Testis (tissue), 3 donors: ENCODE results near the gene PDAP1. TPM values are rescaled to one million over a fixed set of nuclear protein-coding genes. Genes with fewer than 3 reads are reported as not detected.
A peak's percentile ranks its signal among the peaks of the same experiment; 100 is the strongest.
"Not testable (repeated sequence)": the region's sequence is repeated elsewhere in the genome, so short reads cannot be mapped to it uniquely, and the experiment has no call there.

Experiments
- DNase-seq: peaks from one replicate; pipeline ENCODE4 v3.0.0-alpha.2; 2019
- H3K27ac ChIP-seq, 2 donors: fragments of 200-600 bp; sonication (generic); one replicate each; pipeline ENCODE4 v1.5.1; 2019
- H3K27me3 ChIP-seq: fragments of 200-600 bp; sonication (generic); one replicate; pipeline ENCODE4 v1.5.1; 2019
- H3K36me3 ChIP-seq: fragments of 200-600 bp; sonication (generic); one replicate; pipeline ENCODE4 v1.5.1; 2017; ENCODE audit warnings: low read depth; ENCODE audit errors: missing control alignments
- H3K4me1 ChIP-seq: fragments of 200-600 bp; sonication (generic); one replicate; pipeline ENCODE4 v1.5.1; 2019
- H3K4me3 ChIP-seq, 2 donors: fragments of 200-600 bp; sonication (generic); one replicate each; pipeline ENCODE4 v1.5.1; 2017 to 2019
- H3K9me3 ChIP-seq: fragments of 200-600 bp; sonication (generic); one replicate; pipeline ENCODE4 v1.5.1; 2017
- CTCF ChIP-seq, 3 experiments: fragments of 450-650 bp in 2 of 3; fragments of 200-600 bp in 1 of 3; sonication (generic) in 1 of 3; IDR thresholded peaks; one replicate each; pipeline ENCODE4 v1.5.1; 2016 to 2019; ENCODE audit warnings: antibody characterized with exemption in 3 of 3, mild to moderate bottlenecking in 2 of 3, moderate library complexity in 1 of 3
- POLR2A ChIP-seq: fragments of 450-650 bp; IDR thresholded peaks from one replicate; pipeline ENCODE4 v1.6.1; 2017; ENCODE audit warnings: antibody characterized with exemption, mild to moderate bottlenecking, moderate library complexity
- WGBS, 2 donors: methylation state at CpG; one replicate each; pipeline ENCODE4 v1.1.5; 2018; 5-methylcytosine and 5-hydroxymethylcytosine counted together
- intact Hi-C: fragments of 100-400 bp; cut with DNase I; formaldehyde crosslinking; loops from one replicate; pipeline ENCODE4 v1.15.1; 2023; ENCODE audit warnings: low total_unique reads
- polyA plus RNA-seq: library from polyadenylated mRNA; stranded (reverse); fragments of 350-450 nt; fragmentation: Illumina TruSeq; extraction: RNeasy Lipid Tissue Mini Kit (QIAGEN cat#74804); gene quantifications from one replicate; pipeline ENCODE4 v1.2.3, GENCODE V29; 2014; ENCODE audit warnings: low read depth, low replicate concordance; ENCODE audit not compliant: insufficient read depth
- total RNA-seq, 2 donors: library from RNA; depleted of rRNA; stranded (reverse); fragments of >200 nt; gene quantifications; one replicate each; pipeline ENCODE4 v1.2.3, GENCODE V29; 2016

Gene PDAP1
- total and polyA plus RNA-seq, 3 donors from 2014 or later = 50.5 to 126 (median 74.0) TPM

- peaks cover 21% of the 10 kb centered on the region for H3K4me1 ChIP-seq
- TF ChIP-seq POLR2A (no peak), CTCF (IDR thresholded peaks at IDR 0.05) (no peak)
- no peak for DNase-seq
- WGBS, 2 donors = 51 to 64% methylated on average over 3 to 7 of the region's 7 CpGs
- no peak overlapping the region for H3K4me3 ChIP-seq
- H3K27me3 ChIP-seq = no peaks in the 10 kb centered on the region
- no peak overlapping the region for H3K27ac ChIP-seq
- intact Hi-C loops = no loop called here
- no peaks in the 10 kb centered on the region for H3K36me3 ChIP-seq
- no peaks in the 10 kb centered on the region for H3K9me3 ChIP-seq
Observed at GRCh38 chr7:99381664-99382075, 26.7 kb downstream of the PDAP1 start.

DNA sequence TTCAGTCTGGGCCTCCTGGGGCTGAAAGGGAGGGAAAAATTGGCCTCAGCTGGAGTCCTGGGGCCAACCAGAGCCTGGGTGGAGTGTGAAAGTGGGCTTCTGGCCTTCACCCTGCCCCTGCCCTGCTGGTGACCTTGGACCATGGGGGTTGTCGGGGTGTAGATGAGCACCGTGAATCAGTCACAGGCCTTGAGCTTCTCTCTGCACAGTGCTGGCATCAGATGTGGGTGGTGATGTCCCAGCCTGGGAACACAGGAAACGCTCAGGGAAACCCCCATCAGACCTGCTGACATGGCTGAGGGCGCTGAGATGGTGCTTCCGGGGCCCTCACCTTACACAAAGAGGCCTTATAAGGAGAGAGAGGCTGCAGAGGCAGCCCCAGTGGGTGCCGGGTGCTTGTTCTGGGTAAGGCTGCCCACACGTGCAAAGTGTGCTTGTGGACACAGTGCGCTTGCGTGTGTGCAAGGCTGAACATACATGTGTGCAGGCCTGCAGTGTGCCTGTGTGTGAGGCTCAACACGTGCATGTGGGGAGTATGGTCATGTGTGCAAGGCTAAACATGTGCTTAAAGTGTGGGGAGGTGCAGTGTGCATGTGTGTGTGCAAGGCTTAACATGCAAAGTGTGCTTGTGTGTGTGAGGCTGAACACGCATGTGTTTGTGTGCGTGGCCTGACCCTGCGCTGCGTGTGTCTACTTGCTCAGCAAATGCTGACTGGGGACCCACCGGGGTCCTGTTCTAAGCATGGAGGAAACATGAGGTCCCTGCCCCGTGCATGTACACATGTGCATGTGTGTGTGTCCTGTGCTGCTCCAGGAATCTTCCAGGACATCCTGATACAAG is 27.4 kb downstream of the PDAP1 start:
- no peaks in the 10 kb centered on the region for H3K27me3 ChIP-seq
- TF ChIP-seq CTCF (IDR thresholded peaks at IDR 0.05) = no peak
- no peak for TF ChIP-seq POLR2A
- 59 to 62% methylated on average over 9 to 16 of the region's 16 CpGs for WGBS, 2 donors
- H3K9me3 ChIP-seq = no peaks in the 10 kb centered on the region
- peak; percentile 38 for DNase-seq
- intact Hi-C loops = no loop called here
- no peaks in the 10 kb centered on the region for H3K36me3 ChIP-seq
- H3K4me1 ChIP-seq = peaks cover 21% of the 10 kb centered on the region
- H3K4me3 ChIP-seq = no peak overlapping the region
- peak overlapping the region; percentile 12 to 86 for H3K27ac ChIP-seq

DNA sequence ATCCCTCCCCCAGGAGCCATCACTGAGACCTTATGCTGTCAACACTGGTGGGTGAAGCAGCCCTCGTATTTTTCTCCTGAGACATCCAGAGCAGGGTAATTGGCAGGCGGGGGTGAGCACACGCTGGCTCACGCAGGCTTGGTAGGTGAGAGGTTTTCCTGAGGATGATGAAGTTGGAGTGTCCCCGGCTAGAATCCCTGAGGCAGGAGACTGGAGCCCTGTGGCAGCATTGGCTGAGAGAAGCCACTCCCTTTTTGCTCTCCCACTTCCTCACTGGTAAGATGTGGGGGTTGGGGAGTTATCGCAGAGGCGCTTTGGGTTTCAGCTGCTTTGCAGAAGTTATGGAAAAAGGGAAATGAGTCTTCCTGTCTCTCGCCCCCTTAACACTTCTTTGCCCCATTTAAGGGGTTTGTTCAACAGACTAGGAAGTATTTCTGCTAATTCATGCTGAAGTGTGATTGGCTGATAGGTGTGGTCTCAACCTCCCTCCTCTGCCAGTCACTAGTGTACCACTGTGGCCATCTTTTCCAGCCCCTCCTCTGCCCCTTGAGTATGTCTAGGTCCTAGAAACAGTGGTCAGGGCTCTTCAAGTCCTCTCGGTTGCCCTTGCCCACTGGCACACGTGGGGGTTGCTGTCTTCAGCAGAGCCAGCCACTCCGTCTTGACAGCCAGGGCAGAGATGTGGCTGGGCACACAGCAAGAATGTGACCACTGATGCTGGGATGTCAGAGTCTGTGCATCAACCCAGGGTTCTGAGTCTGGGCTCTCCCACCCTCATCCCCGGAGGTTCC is 28.2 kb downstream of the PDAP1 start:
- Histone ChIP-seq H3K4me1 (peaks cover 21% of the 10 kb centered on the region), H3K9me3 (no peaks in the 10 kb centered on the region), H3K4me3 (no peak overlapping the region), H3K27ac (peak overlapping the region; percentile 14 to 86), H3K36me3 (no peaks in the 10 kb centered on the region), H3K27me3 (no peaks in the 10 kb centered on the region)
- intact Hi-C loops = no loop called here
- TF ChIP-seq CTCF (IDR thresholded peaks at IDR 0.05) = no peak
- TF ChIP-seq POLR2A = no peak
- WGBS, 2 donors = 48 to 51% methylated on average over 11 to 12 of the region's 12 CpGs
- DNase-seq = peak; percentile 48

GRCh38 chr7:99379693-99380031 is 28.7 kb downstream of the PDAP1 start:
- WGBS, 2 donors = 54 to 80% methylated on average over 7 of the region's 7 CpGs
- H3K9me3 ChIP-seq, intact Hi-C loops, DNase-seq, H3K27me3 ChIP-seq, H3K36me3 ChIP-seq, H3K4me3 ChIP-seq: not testable (repeated sequence)
- H3K4me1 ChIP-seq = peaks cover 21% of the 10 kb centered on the region
- peak overlapping the region; percentile 14 to 86 for H3K27ac ChIP-seq

GRCh38 chr7:99379043-99379577 is 29.3 kb downstream of the PDAP1 start:
- Histone ChIP-seq H3K36me3 (no peaks in the 10 kb centered on the region), H3K27me3 (no peaks in the 10 kb centered on the region), H3K9me3 (no peaks in the 10 kb centered on the region), H3K27ac (peak overlapping the region; percentile 14 to 86), H3K4me1 (peaks cover 21% of the 10 kb centered on the region), H3K4me3 (no peak overlapping the region)
- DNase-seq = peak; percentile 75
- TF ChIP-seq POLR2A = no peak
- no peak for TF ChIP-seq CTCF (IDR thresholded peaks at IDR 0.05)
- intact Hi-C loops = no loop called here
- 34 to 45% methylated on average over 7 of the region's 7 CpGs for WGBS, 2 donors
